Fibroblast of skin of scalp (primary cell): ENCODE data around the gene ARSG.
"Not testable (repeated sequence)": the region's sequence is repeated elsewhere in the genome, so short reads cannot be mapped to it uniquely, and the experiment has no call there.

Experiments
- DNase-seq: peaks from one replicate; pipeline ENCODE4 v3.0.0-alpha.2; 2013

Gene ARSG

GRCh38 chr17:68331932-68332331 lies 40.6 kb downstream of the ARSG start:
- not testable (repeated sequence) for DNase-seq

GRCh38 chr17:68334393-68334792 lies 43.1 kb downstream of the ARSG start:
- DNase-seq: no peak

- no peak for DNase-seq
These were observed 50.2 kb downstream of the ARSG start for GRCh38 chr17:68341482-68341881.

- DNase-seq: no peak
These were observed 52.7 kb downstream of the ARSG start for GRCh38 chr17:68343976-68344375.

GRCh38 chr17:68344701-68345136 lies 53.4 kb downstream of the ARSG start:
- peak; percentile 12 for DNase-seq

GRCh38 chr17:68346448-68346847 lies 55.2 kb downstream of the ARSG start:
- peak; percentile 17 for DNase-seq

- DNase-seq: no peak
These were observed 56.1 kb downstream of the ARSG start for GRCh38 chr17:68347380-68347779.

- no peak for DNase-seq
These were observed 57.9 kb downstream of the ARSG start for GRCh38 chr17:68349157-68349556.

GRCh38 chr17:68351395-68351794 lies 60.1 kb downstream of the ARSG start:
- DNase-seq: peak; percentile 24

- no peak for DNase-seq
These were observed 60.7 kb downstream of the ARSG start for GRCh38 chr17:68352041-68352440.

GRCh38 chr17:68352671-68353070 lies 61.4 kb downstream of the ARSG start:
- DNase-seq: not testable (repeated sequence)

- no peak for DNase-seq
These were observed 61.8 kb downstream of the ARSG start for GRCh38 chr17:68353111-68353521.

- DNase-seq: peak; percentile 79
These were observed 63.0 kb downstream of the ARSG start for GRCh38 chr17:68354311-68354710.

GRCh38 chr17:68355108-68355507 lies 63.8 kb downstream of the ARSG start:
- DNase-seq: peak; percentile 25

- peak; percentile 23 for DNase-seq
These were observed 65.2 kb downstream of the ARSG start for GRCh38 chr17:68356520-68356919.

- peak; percentile 22 for DNase-seq
These were observed 65.7 kb downstream of the ARSG start for GRCh38 chr17:68356949-68357455.

- no peak for DNase-seq
These were observed 66.6 kb downstream of the ARSG start for GRCh38 chr17:68357886-68358285.

- DNase-seq: no peak
These were observed 68.7 kb downstream of the ARSG start for GRCh38 chr17:68359791-68360535.

GRCh38 chr17:68365469-68365868 lies 74.2 kb downstream of the ARSG start:
- no peak for DNase-seq

GRCh38 chr17:68368387-68368786 lies 77.1 kb downstream of the ARSG start:
- DNase-seq: no peak

- DNase-seq: no peak
These were observed 84.3 kb downstream of the ARSG start for GRCh38 chr17:68375566-68375965.

- not testable (repeated sequence) for DNase-seq
These were observed 84.9 kb downstream of the ARSG start for GRCh38 chr17:68376178-68376577.

GRCh38 chr17:68377771-68378267 lies 86.5 kb downstream of the ARSG start:
- DNase-seq: peak; percentile 21
